ENCODE data around the gene BUB1. TPM values are rescaled to one million over a fixed set of nuclear protein-coding genes. Genes with fewer than 3 reads are reported as not detected.

BUB1 gene
- total RNA-seq, 1 donor from 2014 or later: 12.5 TPM

- no peaks in the 10 kb centered on the region for H3K9me3 Mint-ChIP-seq (ENCODE audit: unreplicated experiment)
- H3K4me1 Mint-ChIP-seq (ENCODE audit: unreplicated experiment): peaks cover 11% of the 10 kb centered on the region
Observed at GRCh38 chr2:110680709-110681108, 2.8 kb upstream of the BUB1 start.

GRCh38 chr2:110679865-110680264 lies 2.0 kb upstream of the BUB1 start:
- H3K27ac Mint-ChIP-seq (ENCODE audit: unreplicated experiment): no peak overlapping the region

More at GRCh38 chr2:110680709-110681108, 2.8 kb upstream of the BUB1 start:
- Mint-ChIP-seq H3K36me3 (ENCODE audit: low read depth, unreplicated experiment) (no peaks in the 10 kb centered on the region), H3K27me3 (ENCODE audit: unreplicated experiment) (peaks cover 4% of the 10 kb centered on the region), H3K27ac (ENCODE audit: unreplicated experiment) (no peak overlapping the region), H3K4me3 (ENCODE audit: unreplicated experiment) (no peak overlapping the region)
- DNase-seq (ENCODE audit: low spot score): no peak
- TF ChIP-seq CTCF (IDR thresholded peaks at IDR 0.05; ENCODE audit: unreplicated experiment): no peak

GRCh38 chr2:110679337-110679707 lies 1.5 kb upstream of the BUB1 start:
- no peak overlapping the region for H3K27ac Mint-ChIP-seq (ENCODE audit: unreplicated experiment)
- TF ChIP-seq CTCF (IDR thresholded peaks at IDR 0.05; ENCODE audit: unreplicated experiment): no peak
- peaks cover 15% of the 10 kb centered on the region for H3K4me1 Mint-ChIP-seq (ENCODE audit: unreplicated experiment)
- H3K9me3 Mint-ChIP-seq (ENCODE audit: unreplicated experiment): no peaks in the 10 kb centered on the region
- DNase-seq (ENCODE audit: low spot score): no peak
- no peak overlapping the region for H3K4me3 Mint-ChIP-seq (ENCODE audit: unreplicated experiment)
- peaks cover 2% of the 10 kb centered on the region for H3K27me3 Mint-ChIP-seq (ENCODE audit: unreplicated experiment)
- no peaks in the 10 kb centered on the region for H3K36me3 Mint-ChIP-seq (ENCODE audit: low read depth, unreplicated experiment)

More at GRCh38 chr2:110679865-110680264, 2.0 kb upstream of the BUB1 start:
- no peaks in the 10 kb centered on the region for H3K9me3 Mint-ChIP-seq (ENCODE audit: unreplicated experiment)
- H3K4me3 Mint-ChIP-seq (ENCODE audit: unreplicated experiment): no peak overlapping the region
- TF ChIP-seq CTCF (IDR thresholded peaks at IDR 0.05; ENCODE audit: unreplicated experiment): no peak
- no peaks in the 10 kb centered on the region for H3K36me3 Mint-ChIP-seq (ENCODE audit: low read depth, unreplicated experiment)
- H3K27me3 Mint-ChIP-seq (ENCODE audit: unreplicated experiment): peaks cover 2% of the 10 kb centered on the region
- peaks cover 15% of the 10 kb centered on the region for H3K4me1 Mint-ChIP-seq (ENCODE audit: unreplicated experiment)
- no peak for DNase-seq (ENCODE audit: low spot score)

GRCh38 chr2:110678457-110679336 lies 834 bp upstream of the BUB1 start:
- H3K9me3 Mint-ChIP-seq (ENCODE audit: unreplicated experiment): no peaks in the 10 kb centered on the region
- H3K27me3 Mint-ChIP-seq (ENCODE audit: unreplicated experiment): peaks cover 2% of the 10 kb centered on the region
- H3K36me3 Mint-ChIP-seq (ENCODE audit: low read depth, unreplicated experiment): no peaks in the 10 kb centered on the region
- H3K4me3 Mint-ChIP-seq (ENCODE audit: unreplicated experiment): peak overlapping the region; percentile 99
- no peak for TF ChIP-seq CTCF (IDR thresholded peaks at IDR 0.05; ENCODE audit: unreplicated experiment)
- H3K27ac Mint-ChIP-seq (ENCODE audit: unreplicated experiment): peak overlapping the region; percentile 67
- DNase-seq (ENCODE audit: low spot score): peak; percentile 6
- peaks cover 15% of the 10 kb centered on the region for H3K4me1 Mint-ChIP-seq (ENCODE audit: unreplicated experiment)

- DNase-seq (ENCODE audit: low spot score): no peak
- no peak for TF ChIP-seq CTCF (IDR thresholded peaks at IDR 0.05; ENCODE audit: unreplicated experiment)
- Mint-ChIP-seq H3K4me3 (ENCODE audit: unreplicated experiment) (peak overlapping the region; percentile 94), H3K27ac (ENCODE audit: unreplicated experiment) (peak overlapping the region; percentile 52), H3K36me3 (ENCODE audit: low read depth, unreplicated experiment) (no peaks in the 10 kb centered on the region), H3K9me3 (ENCODE audit: unreplicated experiment) (no peaks in the 10 kb centered on the region), H3K4me1 (ENCODE audit: unreplicated experiment) (peaks cover 15% of the 10 kb centered on the region), H3K27me3 (ENCODE audit: unreplicated experiment) (peaks cover 2% of the 10 kb centered on the region)
Observed at GRCh38 chr2:110677080-110677479, 783 bp downstream of the BUB1 start.
